ENCODE data around the gene FGD3.

DNA sequence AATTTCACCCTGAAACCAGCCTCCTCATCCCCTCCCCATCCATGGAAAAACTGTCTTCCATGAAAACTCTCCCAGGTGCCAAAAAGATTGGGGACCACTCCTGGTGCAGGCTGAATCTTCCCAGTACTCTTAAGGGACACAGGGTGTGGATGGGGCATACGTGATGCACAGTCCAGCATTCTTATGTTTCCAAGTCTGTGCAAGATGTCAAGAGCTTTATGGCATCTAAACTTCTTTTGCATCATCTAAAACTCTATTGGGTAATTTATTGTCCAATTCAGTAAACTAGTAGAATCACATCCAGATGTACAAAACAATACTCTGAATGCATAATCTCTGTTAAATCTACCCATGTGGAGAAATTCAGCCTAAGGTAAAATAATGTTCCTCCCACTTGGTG, 9.3 kb upstream of the FGD3 start:
- TF ChIP-seq, protein P1, sequence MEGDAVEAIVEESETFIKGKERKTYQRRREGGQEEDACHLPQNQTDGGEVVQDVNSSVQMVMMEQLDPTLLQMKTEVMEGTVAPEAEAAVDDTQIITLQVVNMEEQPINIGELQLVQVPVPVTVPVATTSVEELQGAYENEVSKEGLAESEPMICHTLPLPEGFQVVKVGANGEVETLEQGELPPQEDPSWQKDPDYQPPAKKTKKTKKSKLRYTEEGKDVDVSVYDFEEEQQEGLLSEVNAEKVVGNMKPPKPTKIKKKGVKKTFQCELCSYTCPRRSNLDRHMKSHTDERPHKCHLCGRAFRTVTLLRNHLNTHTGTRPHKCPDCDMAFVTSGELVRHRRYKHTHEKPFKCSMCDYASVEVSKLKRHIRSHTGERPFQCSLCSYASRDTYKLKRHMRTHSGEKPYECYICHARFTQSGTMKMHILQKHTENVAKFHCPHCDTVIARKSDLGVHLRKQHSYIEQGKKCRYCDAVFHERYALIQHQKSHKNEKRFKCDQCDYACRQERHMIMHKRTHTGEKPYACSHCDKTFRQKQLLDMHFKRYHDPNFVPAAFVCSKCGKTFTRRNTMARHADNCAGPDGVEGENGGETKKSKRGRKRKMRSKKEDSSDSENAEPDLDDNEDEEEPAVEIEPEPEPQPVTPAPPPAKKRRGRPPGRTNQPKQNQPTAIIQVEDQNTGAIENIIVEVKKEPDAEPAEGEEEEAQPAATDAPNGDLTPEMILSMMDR (IDR thresholded peaks at IDR 0.05; ENCODE audit: low read length) = no peak
- no peak for TF ChIP-seq EZH2 (optimal IDR thresholded peaks at IDR 0.05; ENCODE audit: low read depth, low read length)
